ENCODE results near the gene ABHD1. TPM values are rescaled to one million over a fixed set of nuclear protein-coding genes. Genes with fewer than 3 reads are reported as not detected.
A peak's percentile ranks its signal among the peaks of the same experiment; 100 is the strongest.

The ABHD1 gene
- total and polyA plus RNA-seq, 9 donors, result 0.86 to 2.4 (median 1.5) TPM; not detected in 2

- H3K4me1 ChIP-seq (ENCODE audit: insufficient read depth), result peaks cover 3% of the 10 kb centered on the region
- no peaks in the 10 kb centered on the region for H3K27me3 ChIP-seq
- intact Hi-C loops (cut with DNase I), result loop anchor here (5.0 to 10.0 kb wide), 4 partner anchors 37 to 115 kb away; partner anchors contain the start of genes AGBL5 (in 2 of the 4), MAPRE3 (in 2 of the 4) and TMEM214 (in 2 of the 4)
- no peak overlapping the region for H3K4me3 ChIP-seq
- TF ChIP-seq CTCF (IDR thresholded peaks at IDR 0.05) (no peak), EP300 (IDR thresholded peaks at IDR 0.05) (no peak), POLR2A (IDR thresholded peaks at IDR 0.05) (no peak)
- WGBS, 3 donors, result 87 to 92% (median 88%) methylated on average over 14 of the region's 14 CpGs
- H3K27ac ChIP-seq, result no peak overlapping the region
- H3K36me3 ChIP-seq, result no peaks in the 10 kb centered on the region
- peak in 1 of 5 donors; percentile 19 for DNase-seq
- H3K9me3 ChIP-seq, result no peaks in the 10 kb centered on the region
Observed at GRCh38 chr2:27089111-27089954, 34.3 kb upstream of the ABHD1 start.

GRCh38 chr2:27091746-27092695 lies 31.6 kb upstream of the ABHD1 start:
- Histone ChIP-seq H3K9me3 (no peaks in the 10 kb centered on the region), H3K4me1 (ENCODE audit: insufficient read depth) (peaks cover under 1% of the 10 kb centered on the region), H3K27me3 (no peaks in the 10 kb centered on the region), H3K4me3 (no peak overlapping the region), H3K27ac (no peak overlapping the region), H3K36me3 (no peaks in the 10 kb centered on the region)
- peak in 1 of 5 donors; percentile 14 for DNase-seq
- TF ChIP-seq EP300 (IDR thresholded peaks at IDR 0.05) (no peak), POLR2A (IDR thresholded peaks at IDR 0.05) (no peak)
- intact Hi-C loops (cut with DNase I), result loop anchor here in 1 of 4 donors (10.0 kb wide), 1 partner anchor 183 kb away; the partner anchor contains the start of gene DNAJC5G
- WGBS, 3 donors, result 73 to 77% (median 74%) methylated on average over 25 of the region's 25 CpGs

GRCh38 chr2:27092696-27093429 lies 30.8 kb upstream of the ABHD1 start:
- Histone ChIP-seq H3K27me3 (no peaks in the 10 kb centered on the region), H3K9me3 (no peaks in the 10 kb centered on the region), H3K36me3 (no peaks in the 10 kb centered on the region), H3K27ac (no peak overlapping the region), H3K4me1 (ENCODE audit: insufficient read depth) (no peaks in the 10 kb centered on the region), H3K4me3 (no peak overlapping the region)
- peak in 2 of 5 donors; percentile 21 to 57 for DNase-seq
- intact Hi-C loops (cut with DNase I), result loop anchor here in 1 of 4 donors (10.0 kb wide), 1 partner anchor 182 kb away; the partner anchor contains the start of gene DNAJC5G
- WGBS, 3 donors, result 51 to 65% (median 59%) methylated on average over 10 of the region's 10 CpGs
- no peak for TF ChIP-seq EP300 (IDR thresholded peaks at IDR 0.05)
- TF ChIP-seq CTCF (IDR thresholded peaks at IDR 0.05), result no peak
- TF ChIP-seq POLR2A (IDR thresholded peaks at IDR 0.05), result no peak

- 88 to 95% (median 88%) methylated on average over 6 of the region's 6 CpGs for WGBS, 3 donors
- no peaks in the 10 kb centered on the region for H3K9me3 ChIP-seq
- no peaks in the 10 kb centered on the region for H3K36me3 ChIP-seq
- no peak overlapping the region for H3K27ac ChIP-seq
- no peak overlapping the region for H3K4me3 ChIP-seq
- TF ChIP-seq POLR2A (IDR thresholded peaks at IDR 0.05), result no peak
- TF ChIP-seq CTCF (IDR thresholded peaks at IDR 0.05), result no peak
- no peak for TF ChIP-seq EP300 (IDR thresholded peaks at IDR 0.05)
- no peaks in the 10 kb centered on the region for H3K27me3 ChIP-seq
- intact Hi-C loops (cut with DNase I), result loop anchor here in 1 of 4 donors (10.0 kb wide), 1 partner anchor 181 kb away; the partner anchor contains the start of gene DNAJC5G
- no peak for DNase-seq
- no peaks in the 10 kb centered on the region for H3K4me1 ChIP-seq (ENCODE audit: insufficient read depth)
Observed at GRCh38 chr2:27093430-27094352, 29.9 kb upstream of the ABHD1 start.
